ENCODE results near the gene ABCC11. TPM values are rescaled to one million over a fixed set of nuclear protein-coding genes. Genes with fewer than 3 reads are reported as not detected.

The ABCC11 gene
- total and polyA plus RNA-seq, 2 of the 13 experiments (the other 11 are each of a cell fraction or from before 2014, with no cell fraction given) = 1.0 to 1.4 TPM

DNA sequence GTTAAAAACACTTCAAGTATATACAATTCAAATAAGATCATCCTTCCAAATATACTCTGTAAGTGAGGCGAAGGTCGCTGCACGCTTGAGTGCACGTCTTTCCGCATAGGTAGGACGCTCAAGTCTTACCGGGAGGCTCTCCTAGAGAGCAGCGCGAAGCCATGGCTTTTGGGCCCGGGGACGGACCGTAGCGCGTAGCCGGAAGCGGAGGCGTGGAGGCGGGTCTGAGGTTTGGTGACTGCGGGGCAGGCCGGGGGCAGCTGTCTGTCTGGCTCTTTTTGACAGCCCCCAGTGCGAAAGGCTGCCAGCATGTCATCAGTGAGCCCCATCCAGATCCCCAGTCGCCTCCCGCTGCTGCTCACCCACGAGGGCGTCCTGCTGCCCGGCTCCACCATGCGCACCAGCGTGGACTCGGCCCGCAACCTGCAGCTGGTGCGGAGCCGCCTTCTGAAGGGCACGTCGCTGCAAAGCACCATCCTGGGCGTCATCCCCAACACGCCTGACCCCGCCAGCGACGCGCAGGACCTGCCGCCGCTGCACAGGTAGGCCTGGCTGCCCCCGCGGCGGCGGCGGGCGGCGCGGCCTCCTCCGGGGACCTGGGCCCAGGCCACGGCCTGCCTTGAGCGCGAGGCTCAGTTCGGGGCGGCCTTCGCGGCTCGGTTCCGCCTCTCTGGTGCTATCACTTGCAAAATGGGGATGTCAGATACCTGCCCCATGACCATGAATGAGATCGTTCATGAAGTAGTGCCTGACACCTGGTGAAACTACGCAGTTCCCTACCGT is 3.1 kb downstream of the ABCC11 start, which contains the start of gene LONP2 (continued):
- TF ChIP-seq, protein P1, sequence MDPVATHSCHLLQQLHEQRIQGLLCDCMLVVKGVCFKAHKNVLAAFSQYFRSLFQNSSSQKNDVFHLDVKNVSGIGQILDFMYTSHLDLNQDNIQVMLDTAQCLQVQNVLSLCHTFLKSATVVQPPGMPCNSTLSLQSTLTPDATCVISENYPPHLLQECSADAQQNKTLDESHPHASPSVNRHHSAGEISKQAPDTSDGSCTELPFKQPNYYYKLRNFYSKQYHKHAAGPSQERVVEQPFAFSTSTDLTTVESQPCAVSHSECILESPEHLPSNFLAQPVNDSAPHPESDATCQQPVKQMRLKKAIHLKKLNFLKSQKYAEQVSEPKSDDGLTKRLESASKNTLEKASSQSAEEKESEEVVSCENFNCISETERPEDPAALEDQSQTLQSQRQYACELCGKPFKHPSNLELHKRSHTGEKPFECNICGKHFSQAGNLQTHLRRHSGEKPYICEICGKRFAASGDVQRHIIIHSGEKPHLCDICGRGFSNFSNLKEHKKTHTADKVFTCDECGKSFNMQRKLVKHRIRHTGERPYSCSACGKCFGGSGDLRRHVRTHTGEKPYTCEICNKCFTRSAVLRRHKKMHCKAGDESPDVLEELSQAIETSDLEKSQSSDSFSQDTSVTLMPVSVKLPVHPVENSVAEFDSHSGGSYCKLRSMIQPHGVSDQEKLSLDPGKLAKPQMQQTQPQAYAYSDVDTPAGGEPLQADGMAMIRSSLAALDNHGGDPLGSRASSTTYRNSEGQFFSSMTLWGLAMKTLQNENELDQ (CRISPR knock-in tag; IDR thresholded peaks at IDR 0.05; ENCODE audit: borderline replicate concordance) = no peak
- TF ChIP-seq SRSF1 (optimal IDR thresholded peaks at IDR 0.05; ENCODE audit: low read depth, low read length) = no peak
- TF ChIP-seq MTF1 (CRISPR knock-in tag; IDR thresholded peaks at IDR 0.05) = peak; percentile 69; the same call in 1 of the 2 replicates
- no peak for TF ChIP-seq ZFP36 (IDR thresholded peaks at IDR 0.05; ENCODE audit: borderline replicate concordance, low read depth, low read length, partially characterized antibody)
- TF ChIP-seq TCF12 (IDR thresholded peaks at IDR 0.05) = no peak
- no peak for TF ChIP-seq TCF12 (CRISPR knock-in tag; IDR thresholded peaks at IDR 0.05)
- TF ChIP-seq, protein P2, sequence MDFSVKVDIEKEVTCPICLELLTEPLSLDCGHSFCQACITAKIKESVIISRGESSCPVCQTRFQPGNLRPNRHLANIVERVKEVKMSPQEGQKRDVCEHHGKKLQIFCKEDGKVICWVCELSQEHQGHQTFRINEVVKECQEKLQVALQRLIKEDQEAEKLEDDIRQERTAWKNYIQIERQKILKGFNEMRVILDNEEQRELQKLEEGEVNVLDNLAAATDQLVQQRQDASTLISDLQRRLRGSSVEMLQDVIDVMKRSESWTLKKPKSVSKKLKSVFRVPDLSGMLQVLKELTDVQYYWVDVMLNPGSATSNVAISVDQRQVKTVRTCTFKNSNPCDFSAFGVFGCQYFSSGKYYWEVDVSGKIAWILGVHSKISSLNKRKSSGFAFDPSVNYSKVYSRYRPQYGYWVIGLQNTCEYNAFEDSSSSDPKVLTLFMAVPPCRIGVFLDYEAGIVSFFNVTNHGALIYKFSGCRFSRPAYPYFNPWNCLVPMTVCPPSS (IDR thresholded peaks at IDR 0.05) = no peak
- 0 out of 2 replicates have a peak, but pooled peaks have one; percentile 62 for TF ChIP-seq ZNF33B (CRISPR knock-in tag; IDR thresholded peaks at IDR 0.05)
- TF ChIP-seq, protein P3, sequence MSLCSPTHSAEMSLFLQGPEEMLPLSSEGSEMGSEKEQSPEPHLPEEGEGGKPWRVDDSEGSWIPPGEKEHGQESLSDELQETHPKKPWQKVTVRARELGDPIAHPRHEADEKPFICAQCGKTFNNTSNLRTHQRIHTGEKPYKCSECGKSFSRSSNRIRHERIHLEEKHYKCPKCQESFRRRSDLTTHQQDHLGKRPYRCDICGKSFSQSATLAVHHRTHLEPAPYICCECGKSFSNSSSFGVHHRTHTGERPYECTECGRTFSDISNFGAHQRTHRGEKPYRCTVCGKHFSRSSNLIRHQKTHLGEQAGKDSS (CRISPR knock-in tag; IDR thresholded peaks at IDR 0.05; ENCODE audit: borderline replicate concordance, low read depth) = peak; percentile 98
- TF ChIP-seq ZC3H13 (CRISPR knock-in tag; IDR thresholded peaks at IDR 0.05) = peak; percentile 71; the same call in 1 of the 2 replicates
- TF ChIP-seq ZNF792 (CRISPR knock-in tag; IDR thresholded peaks at IDR 0.05) = peak; percentile 94; the same call in 1 of the 2 replicates
- TF ChIP-seq ZNF564 (CRISPR knock-in tag; IDR thresholded peaks at IDR 0.05) = peak; percentile 93
- TF ChIP-seq, protein P4, sequence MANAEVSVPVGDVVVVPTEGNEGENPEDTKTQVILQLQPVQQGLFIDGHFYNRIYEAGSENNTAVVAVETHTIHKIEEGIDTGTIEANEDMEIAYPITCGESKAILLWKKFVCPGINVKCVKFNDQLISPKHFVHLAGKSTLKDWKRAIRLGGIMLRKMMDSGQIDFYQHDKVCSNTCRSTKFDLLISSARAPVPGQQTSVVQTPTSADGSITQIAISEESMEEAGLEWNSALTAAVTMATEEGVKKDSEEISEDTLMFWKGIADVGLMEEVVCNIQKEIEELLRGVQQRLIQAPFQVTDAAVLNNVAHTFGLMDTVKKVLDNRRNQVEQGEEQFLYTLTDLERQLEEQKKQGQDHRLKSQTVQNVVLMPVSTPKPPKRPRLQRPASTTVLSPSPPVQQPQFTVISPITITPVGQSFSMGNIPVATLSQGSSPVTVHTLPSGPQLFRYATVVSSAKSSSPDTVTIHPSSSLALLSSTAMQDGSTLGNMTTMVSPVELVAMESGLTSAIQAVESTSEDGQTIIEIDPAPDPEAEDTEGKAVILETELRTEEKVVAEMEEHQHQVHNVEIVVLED (CRISPR knock-in tag; IDR thresholded peaks at IDR 0.05; ENCODE audit: borderline replicate concordance) = peak; percentile 95
- TF ChIP-seq, protein P5, sequence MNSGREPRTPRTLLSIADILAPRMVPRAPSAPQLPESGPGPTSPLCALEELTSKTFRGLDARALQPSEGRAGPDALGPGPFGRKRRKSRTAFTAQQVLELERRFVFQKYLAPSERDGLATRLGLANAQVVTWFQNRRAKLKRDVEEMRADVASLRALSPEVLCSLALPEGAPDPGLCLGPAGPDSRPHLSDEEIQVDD (CRISPR knock-in tag; IDR thresholded peaks at IDR 0.05; ENCODE audit: borderline replicate concordance) = peak; percentile 93
- no peak for TF ChIP-seq PHB2 (IDR thresholded peaks at IDR 0.05; ENCODE audit: partially characterized antibody)
- TF ChIP-seq SYNCRIP (IDR thresholded peaks at IDR 0.05; ENCODE audit: insufficient read depth, low read depth, low read length) = no peak
- TF ChIP-seq ZNF24 (IDR thresholded peaks at IDR 0.05) = no peak; the same call in 1 of the 2 replicates
- peak; percentile 89 for TF ChIP-seq ESRRA (CRISPR knock-in tag; IDR thresholded peaks at IDR 0.05; ENCODE audit: low read depth)
- TF ChIP-seq PLRG1 (conservative IDR thresholded peaks at IDR 0.05) = no peak
- TF ChIP-seq, protein P6, sequence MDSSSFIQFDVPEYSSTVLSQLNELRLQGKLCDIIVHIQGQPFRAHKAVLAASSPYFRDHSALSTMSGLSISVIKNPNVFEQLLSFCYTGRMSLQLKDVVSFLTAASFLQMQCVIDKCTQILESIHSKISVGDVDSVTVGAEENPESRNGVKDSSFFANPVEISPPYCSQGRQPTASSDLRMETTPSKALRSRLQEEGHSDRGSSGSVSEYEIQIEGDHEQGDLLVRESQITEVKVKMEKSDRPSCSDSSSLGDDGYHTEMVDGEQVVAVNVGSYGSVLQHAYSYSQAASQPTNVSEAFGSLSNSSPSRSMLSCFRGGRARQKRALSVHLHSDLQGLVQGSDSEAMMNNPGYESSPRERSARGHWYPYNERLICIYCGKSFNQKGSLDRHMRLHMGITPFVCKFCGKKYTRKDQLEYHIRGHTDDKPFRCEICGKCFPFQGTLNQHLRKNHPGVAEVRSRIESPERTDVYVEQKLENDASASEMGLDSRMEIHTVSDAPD (CRISPR knock-in tag; IDR thresholded peaks at IDR 0.05) = peak; percentile 74
- TF ChIP-seq KLF15 (CRISPR knock-in tag; IDR thresholded peaks at IDR 0.05; ENCODE audit: borderline replicate concordance) = peak; percentile 49
- TF ChIP-seq SMARCE1 (IDR thresholded peaks at IDR 0.05; ENCODE audit: borderline replicate concordance) = no peak

Measured in HepG2 (cell line).